Activated CD4-positive, alpha-beta memory T cell treated with anti-CD3 and anti-CD28 coated beads, Interleukin-2, amount 10 ng/mL, durations not matched to agents 7 days and 5 days (primary cell): Measurements from ENCODE around the gene AMPH. TPM values are rescaled to one million over a fixed set of nuclear protein-coding genes. Genes with fewer than 3 reads are reported as not detected.

Experiments used
- CTCF ChIA-PET: fragments of 350-600 bp; sonication (Branson Sonifier 250); formaldehyde crosslinking; loops from one replicate; lab custom pipeline; 2021; ENCODE audit warnings: antibody characterized with exemption, inconsistent platforms; lab: Charles Lee
- POLR2A ChIA-PET: fragments of 350-600 bp; sonication (Branson Sonifier 250); formaldehyde crosslinking; loops from one replicate; lab custom pipeline; 2021; ENCODE audit warnings: antibody characterized with exemption; lab: Charles Lee
- DNase-seq: peaks from one replicate; pipeline ENCODE4 v3.0.0-alpha.2; 2020
- H3K27ac Mint-ChIP-seq: one replicate; pipeline ENCODE4 v1.8.0; 2021; ENCODE audit warnings: mild to moderate bottlenecking, mixed read lengths
- H3K27me3 Mint-ChIP-seq: one replicate; pipeline ENCODE4 v1.8.0; 2021; ENCODE audit warnings: mixed read lengths
- H3K36me3 Mint-ChIP-seq: one replicate; pipeline ENCODE4 v1.8.0; 2021; ENCODE audit warnings: low read depth, mixed read lengths
- H3K4me1 Mint-ChIP-seq: one replicate; pipeline ENCODE4 v1.8.0; 2021; ENCODE audit warnings: mixed read lengths
- H3K4me3 Mint-ChIP-seq: one replicate; pipeline ENCODE4 v1.8.0; 2021; ENCODE audit warnings: mild to moderate bottlenecking, mixed read lengths
- H3K9me3 Mint-ChIP-seq: one replicate; pipeline ENCODE4 v1.8.0; 2021; ENCODE audit warnings: mixed read lengths
- total RNA-seq, 2 experiments: library from RNA; stranded (reverse); gene quantifications; one replicate each; pipeline ENCODE4 v1.2.3, GENCODE V29; 2021

Gene AMPH
- total RNA-seq, 2 experiments from 2014 or later, result not detected

GRCh38 chr7:38507384-38507783 lies 123.8 kb downstream of the AMPH start:
- Mint-ChIP-seq H3K4me3 (no peak overlapping the region), H3K36me3 (no peaks in the 10 kb centered on the region), H3K4me1 (no peaks in the 10 kb centered on the region), H3K27ac (no peak overlapping the region), H3K27me3 (peaks cover 8% of the 10 kb centered on the region), H3K9me3 (peaks cover 2% of the 10 kb centered on the region)
- ChIA-PET POLR2A (no interaction called here), CTCF (no interaction called here)
- no peak for DNase-seq

GRCh38 chr7:38506756-38507155 lies 124.4 kb downstream of the AMPH start:
- POLR2A ChIA-PET, result no interaction called here
- no peak for DNase-seq
- CTCF ChIA-PET, result no interaction called here
- peaks cover 8% of the 10 kb centered on the region for H3K27me3 Mint-ChIP-seq
- H3K36me3 Mint-ChIP-seq, result no peaks in the 10 kb centered on the region
- H3K9me3 Mint-ChIP-seq, result no peaks in the 10 kb centered on the region
- H3K4me3 Mint-ChIP-seq, result no peak overlapping the region
- H3K4me1 Mint-ChIP-seq, result no peaks in the 10 kb centered on the region
- no peak overlapping the region for H3K27ac Mint-ChIP-seq

- H3K36me3 Mint-ChIP-seq, result no peaks in the 10 kb centered on the region
- H3K27me3 Mint-ChIP-seq, result peaks cover 8% of the 10 kb centered on the region
- no peak overlapping the region for H3K4me3 Mint-ChIP-seq
- CTCF ChIA-PET, result no interaction called here
- no peak for DNase-seq
- no peak overlapping the region for H3K27ac Mint-ChIP-seq
- no peaks in the 10 kb centered on the region for H3K9me3 Mint-ChIP-seq
- H3K4me1 Mint-ChIP-seq, result no peaks in the 10 kb centered on the region
- POLR2A ChIA-PET, result no interaction called here
Observed at GRCh38 chr7:38506004-38506403, 125.2 kb downstream of the AMPH start.

GRCh38 chr7:38504684-38505083 lies 126.5 kb downstream of the AMPH start:
- ChIA-PET CTCF (no interaction called here), POLR2A (no interaction called here)
- DNase-seq, result no peak
- H3K9me3 Mint-ChIP-seq, result no peaks in the 10 kb centered on the region
- H3K4me1 Mint-ChIP-seq, result no peaks in the 10 kb centered on the region
- peaks cover 8% of the 10 kb centered on the region for H3K27me3 Mint-ChIP-seq
- no peaks in the 10 kb centered on the region for H3K36me3 Mint-ChIP-seq
- no peak overlapping the region for H3K27ac Mint-ChIP-seq
- H3K4me3 Mint-ChIP-seq, result no peak overlapping the region

GRCh38 chr7:38502848-38503247 lies 128.3 kb downstream of the AMPH start:
- ChIA-PET CTCF (no interaction called here), POLR2A (no interaction called here)
- no peaks in the 10 kb centered on the region for H3K9me3 Mint-ChIP-seq
- no peak overlapping the region for H3K4me3 Mint-ChIP-seq
- no peak overlapping the region for H3K27ac Mint-ChIP-seq
- no peaks in the 10 kb centered on the region for H3K4me1 Mint-ChIP-seq
- no peaks in the 10 kb centered on the region for H3K36me3 Mint-ChIP-seq
- no peak for DNase-seq
- H3K27me3 Mint-ChIP-seq, result peaks cover 13% of the 10 kb centered on the region

GRCh38 chr7:38502289-38502688 lies 128.9 kb downstream of the AMPH start:
- ChIA-PET CTCF (no interaction called here), POLR2A (no interaction called here)
- H3K27ac Mint-ChIP-seq, result no peak overlapping the region
- H3K9me3 Mint-ChIP-seq, result no peaks in the 10 kb centered on the region
- no peak for DNase-seq
- H3K36me3 Mint-ChIP-seq, result no peaks in the 10 kb centered on the region
- no peaks in the 10 kb centered on the region for H3K4me1 Mint-ChIP-seq
- H3K27me3 Mint-ChIP-seq, result peaks cover 13% of the 10 kb centered on the region
- no peak overlapping the region for H3K4me3 Mint-ChIP-seq

GRCh38 chr7:38492010-38492409 lies 139.2 kb downstream of the AMPH start:
- H3K27ac Mint-ChIP-seq, result no peak overlapping the region
- no peaks in the 10 kb centered on the region for H3K4me1 Mint-ChIP-seq
- H3K4me3 Mint-ChIP-seq, result no peak overlapping the region
- DNase-seq, result no peak
- H3K36me3 Mint-ChIP-seq, result no peaks in the 10 kb centered on the region
- ChIA-PET CTCF (no interaction called here), POLR2A (no interaction called here)
- H3K27me3 Mint-ChIP-seq, result peaks cover 14% of the 10 kb centered on the region
- H3K9me3 Mint-ChIP-seq, result no peaks in the 10 kb centered on the region

- POLR2A ChIA-PET, result no interaction called here
- Mint-ChIP-seq H3K4me3 (no peak overlapping the region), H3K27me3 (peaks cover 19% of the 10 kb centered on the region), H3K27ac (no peak overlapping the region), H3K4me1 (no peaks in the 10 kb centered on the region), H3K9me3 (no peaks in the 10 kb centered on the region), H3K36me3 (no peaks in the 10 kb centered on the region)
- DNase-seq, result no peak
- CTCF ChIA-PET, result interaction anchor here (1.0 to 1.5 kb wide), 2 partner anchors 18 to 84 kb away, joined by 3 read pairs; no protein-coding TSS in a partner anchor
Observed at GRCh38 chr7:38482521-38482920, 148.7 kb downstream of the AMPH start.

- Mint-ChIP-seq H3K9me3 (no peaks in the 10 kb centered on the region), H3K4me3 (no peak overlapping the region), H3K27ac (no peak overlapping the region), H3K4me1 (no peaks in the 10 kb centered on the region), H3K27me3 (peaks cover 14% of the 10 kb centered on the region), H3K36me3 (no peaks in the 10 kb centered on the region)
- CTCF ChIA-PET, result interaction anchor here (1.0 kb wide), 1 partner anchor 82 kb away, joined by 4 read pairs; no protein-coding TSS in a partner anchor
- POLR2A ChIA-PET, result no interaction called here
- no peak for DNase-seq
Observed at GRCh38 chr7:38481401-38481800, 149.8 kb downstream of the AMPH start.

- no peak for DNase-seq
- no peaks in the 10 kb centered on the region for H3K36me3 Mint-ChIP-seq
- H3K27ac Mint-ChIP-seq, result no peak overlapping the region
- ChIA-PET CTCF (no interaction called here), POLR2A (no interaction called here)
- no peak overlapping the region for H3K4me3 Mint-ChIP-seq
- H3K4me1 Mint-ChIP-seq, result no peaks in the 10 kb centered on the region
- H3K27me3 Mint-ChIP-seq, result peaks cover 4% of the 10 kb centered on the region
- H3K9me3 Mint-ChIP-seq, result no peaks in the 10 kb centered on the region
Observed at GRCh38 chr7:38478404-38478803, 152.8 kb downstream of the AMPH start.

GRCh38 chr7:38477333-38477732 lies 153.8 kb downstream of the AMPH start:
- H3K4me1 Mint-ChIP-seq, result no peaks in the 10 kb centered on the region
- H3K27ac Mint-ChIP-seq, result no peak overlapping the region
- H3K27me3 Mint-ChIP-seq, result peaks cover 1% of the 10 kb centered on the region
- CTCF ChIA-PET, result no interaction called here
- DNase-seq, result no peak
- H3K4me3 Mint-ChIP-seq, result no peak overlapping the region
- H3K36me3 Mint-ChIP-seq, result no peaks in the 10 kb centered on the region
- no peaks in the 10 kb centered on the region for H3K9me3 Mint-ChIP-seq
- POLR2A ChIA-PET, result interaction anchor here (1.1 kb wide), 1 partner anchor 14 kb away, joined by 3 read pairs; no protein-coding TSS in a partner anchor

- Mint-ChIP-seq H3K27ac (no peak overlapping the region), H3K4me3 (no peak overlapping the region), H3K4me1 (no peaks in the 10 kb centered on the region), H3K27me3 (peaks cover 1% of the 10 kb centered on the region), H3K36me3 (no peaks in the 10 kb centered on the region), H3K9me3 (no peaks in the 10 kb centered on the region)
- DNase-seq, result no peak
- CTCF ChIA-PET, result no interaction called here
- POLR2A ChIA-PET, result interaction anchor here (1.1 kb wide), 1 partner anchor 13 kb away, joined by 3 read pairs; no protein-coding TSS in a partner anchor
Observed at GRCh38 chr7:38476764-38477163, 154.4 kb downstream of the AMPH start.

- no peaks in the 10 kb centered on the region for H3K27me3 Mint-ChIP-seq
- H3K4me1 Mint-ChIP-seq, result peaks cover 19% of the 10 kb centered on the region
- peaks cover 4% of the 10 kb centered on the region for H3K9me3 Mint-ChIP-seq
- POLR2A ChIA-PET, result no interaction called here
- H3K36me3 Mint-ChIP-seq, result peaks cover 2% of the 10 kb centered on the region
- H3K4me3 Mint-ChIP-seq, result no peak overlapping the region
- H3K27ac Mint-ChIP-seq, result no peak overlapping the region
- DNase-seq, result no peak
- CTCF ChIA-PET, result no interaction called here
Observed at GRCh38 chr7:38465956-38466355, 165.2 kb downstream of the AMPH start.
